CD4-positive, alpha-beta T cell (primary cell): ENCODE data around the gene MYH6. TPM values are rescaled to one million over a fixed set of nuclear protein-coding genes. Genes with fewer than 3 reads are reported as not detected.

Experiments used
- ATAC-seq: fragments of 200-7000 bp; cut with Tn5 transposase; one replicate; pipeline ENCODE4 v1.10.0; 2022; ENCODE audit warnings: mild to moderate bottlenecking; ENCODE audit not compliant: poor library complexity
- CTCF ChIA-PET: fragments of 350-600 bp; sonication (Branson Sonifier 250); formaldehyde crosslinking; loops from one replicate; lab custom pipeline; 2021; ENCODE audit warnings: antibody characterized with exemption, inconsistent platforms; lab: Charles Lee
- POLR2A ChIA-PET: fragments of 350-600 bp; sonication (Branson Sonifier 250); formaldehyde crosslinking; loops from one replicate; lab custom pipeline; 2021; ENCODE audit warnings: antibody characterized with exemption, inconsistent platforms; lab: Charles Lee
- DNase-seq, 14 experiments: peaks; one replicate each; pipeline ENCODE4 v3.0.0-alpha.2; 2013 to 2020; ENCODE audit warnings: mixed read lengths in 2 of 14
- H3K27ac ChIP-seq, 2 donors: one replicate each; pipeline versions ENCODE4 v1.5.1 to v1.7.0; 2013; ENCODE audit warnings: low read length in 2 of 2, low read depth in 1 of 2, mild to moderate bottlenecking in 1 of 2
- H3K27me3 ChIP-seq, 2 experiments: 1 replicate in 1 of 2; 2 replicates in 1 of 2; pipeline versions ENCODE4 v1.6.1 to v1.7.0; 2013; ENCODE audit warnings: low read length in 2 of 2, control low read depth in 1 of 2, mild to moderate bottlenecking in 1 of 2, moderate library complexity in 1 of 2; ENCODE audit not compliant: insufficient read depth in 2 of 2, control insufficient read depth in 1 of 2
- H3K36me3 ChIP-seq: one replicate; pipeline ENCODE4 v1.6.1; 2013; ENCODE audit warnings: low read length, control low read depth; ENCODE audit not compliant: insufficient read depth
- H3K4me1 ChIP-seq: one replicate; pipeline ENCODE4 v1.6.1; 2013; ENCODE audit warnings: low read length, control low read depth; ENCODE audit not compliant: insufficient read depth
- H3K4me3 ChIP-seq: one replicate; pipeline ENCODE4 v1.5.1; 2013; ENCODE audit warnings: mild to moderate bottlenecking, low read length, moderate library complexity
- H3K9me3 ChIP-seq, 2 experiments: 1 replicate in 1 of 2; 2 replicates in 1 of 2; pipeline versions ENCODE4 v1.6.1 to v1.7.0; 2013; ENCODE audit warnings: low read length in 2 of 2, mild to moderate bottlenecking in 2 of 2, control low read depth in 1 of 2, moderate library complexity in 1 of 2; ENCODE audit not compliant: control insufficient read depth in 1 of 2, insufficient read depth in 1 of 2
- H3K27ac Mint-ChIP-seq: one replicate; pipeline ENCODE4 v1.8.0; 2020; ENCODE audit warnings: mixed read lengths
- H3K27me3 Mint-ChIP-seq: one replicate; pipeline ENCODE4 v1.8.0; 2021; ENCODE audit warnings: mixed read lengths
- H3K36me3 Mint-ChIP-seq: one replicate; pipeline ENCODE4 v1.8.0; 2021; ENCODE audit warnings: low read depth, mixed read lengths
- H3K4me1 Mint-ChIP-seq: one replicate; pipeline ENCODE4 v1.8.0; 2021; ENCODE audit warnings: low read depth, mixed read lengths
- H3K4me3 Mint-ChIP-seq: one replicate; pipeline ENCODE4 v1.8.0; 2020; ENCODE audit warnings: mild to moderate bottlenecking, mixed read lengths
- H3K9me3 Mint-ChIP-seq: one replicate; pipeline ENCODE4 v1.8.0; 2020; ENCODE audit warnings: mixed read lengths
- intact Hi-C, 2 experiments: fragments of 100-400 bp; cut with DNase I in 1 of 2; cut with micrococcal nuclease in 1 of 2; formaldehyde crosslinking; loops; one replicate each; pipeline versions ENCODE4 v1.15.1 to v1.9.0; 2023 to 2025; cut with DNase I, micrococcal nuclease
- total RNA-seq, 174 experiments: library from RNA in 2 of 174; stranded (reverse) in 2 of 174; gene quantifications; one replicate each; pipeline ENCODE4 v1.2.3 and lab custom pipeline; 2021 to 2026
- TF ChIP-seq, protein P1 (sequence below): fragments of 200-600 bp; IDR thresholded peaks from one replicate; pipeline ENCODE4 v1.8.0; 2022; ENCODE audit warnings: antibody characterized with exemption, mild to moderate bottlenecking

The MYH6 gene
- total RNA-seq, 2 experiments from 2014 or later: not detected

DNA sequence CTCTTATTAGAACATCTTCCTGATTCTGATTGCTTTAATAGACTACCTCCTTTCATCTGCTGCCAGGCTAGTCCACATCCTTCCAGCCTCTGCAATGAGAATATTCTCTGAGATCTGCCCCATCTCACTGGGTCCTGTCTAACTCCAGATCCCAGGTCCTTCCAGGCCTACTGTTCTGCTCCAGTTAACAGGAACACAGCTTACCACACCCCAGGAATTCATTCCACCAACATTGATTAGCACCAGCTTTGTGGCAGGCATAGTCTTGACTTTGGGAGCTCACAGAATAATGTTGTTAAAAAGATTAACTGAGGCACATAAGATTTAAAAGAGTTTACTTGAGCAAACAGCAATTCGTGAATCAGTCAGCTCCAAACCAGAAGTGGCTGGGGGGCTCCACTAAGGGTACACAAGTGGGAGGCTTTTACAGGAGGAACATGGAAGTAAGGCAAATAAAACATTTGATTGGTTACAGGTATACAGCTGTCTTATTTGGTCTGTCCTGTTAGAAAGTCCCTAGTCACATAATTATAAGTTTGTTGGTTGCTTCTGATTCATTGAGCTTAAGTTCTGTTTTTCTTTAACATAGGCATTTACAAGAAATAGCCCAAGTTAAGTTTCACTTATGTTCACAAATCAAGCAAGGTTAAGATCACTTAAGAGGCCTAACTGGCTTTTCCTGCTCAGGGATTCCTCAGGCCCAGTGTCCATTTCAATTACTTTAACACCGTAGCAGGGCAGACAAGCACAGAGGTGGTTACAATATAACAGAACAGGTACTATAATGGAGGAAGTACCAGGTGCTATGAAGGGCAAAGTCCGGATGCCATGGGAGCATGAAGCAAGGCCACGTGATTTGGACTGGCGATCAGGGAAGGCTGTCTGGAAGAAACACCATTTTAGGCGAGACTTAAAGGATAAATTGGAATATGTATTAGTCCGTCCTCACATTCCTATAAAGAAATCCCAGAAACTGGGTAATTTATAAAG lies 39.6 kb upstream of the MYH6 start:
- POLR2A ChIA-PET: no interaction called here
- no peak overlapping the region for H3K27ac Mint-ChIP-seq
- no peaks in the 10 kb centered on the region for H3K4me1 Mint-ChIP-seq
- H3K4me3 Mint-ChIP-seq: no peak overlapping the region
- no peaks in the 10 kb centered on the region for H3K9me3 ChIP-seq
- no peaks in the 10 kb centered on the region for H3K36me3 ChIP-seq
- TF ChIP-seq, protein P1, sequence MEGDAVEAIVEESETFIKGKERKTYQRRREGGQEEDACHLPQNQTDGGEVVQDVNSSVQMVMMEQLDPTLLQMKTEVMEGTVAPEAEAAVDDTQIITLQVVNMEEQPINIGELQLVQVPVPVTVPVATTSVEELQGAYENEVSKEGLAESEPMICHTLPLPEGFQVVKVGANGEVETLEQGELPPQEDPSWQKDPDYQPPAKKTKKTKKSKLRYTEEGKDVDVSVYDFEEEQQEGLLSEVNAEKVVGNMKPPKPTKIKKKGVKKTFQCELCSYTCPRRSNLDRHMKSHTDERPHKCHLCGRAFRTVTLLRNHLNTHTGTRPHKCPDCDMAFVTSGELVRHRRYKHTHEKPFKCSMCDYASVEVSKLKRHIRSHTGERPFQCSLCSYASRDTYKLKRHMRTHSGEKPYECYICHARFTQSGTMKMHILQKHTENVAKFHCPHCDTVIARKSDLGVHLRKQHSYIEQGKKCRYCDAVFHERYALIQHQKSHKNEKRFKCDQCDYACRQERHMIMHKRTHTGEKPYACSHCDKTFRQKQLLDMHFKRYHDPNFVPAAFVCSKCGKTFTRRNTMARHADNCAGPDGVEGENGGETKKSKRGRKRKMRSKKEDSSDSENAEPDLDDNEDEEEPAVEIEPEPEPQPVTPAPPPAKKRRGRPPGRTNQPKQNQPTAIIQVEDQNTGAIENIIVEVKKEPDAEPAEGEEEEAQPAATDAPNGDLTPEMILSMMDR: no peak
- H3K36me3 Mint-ChIP-seq: no peaks in the 10 kb centered on the region
- DNase-seq: no peak
- H3K27me3 ChIP-seq: peaks cover 0 to 5% of the 10 kb centered on the region in 2 experiments
- H3K9me3 Mint-ChIP-seq: no peaks in the 10 kb centered on the region
- no peaks in the 10 kb centered on the region for H3K4me1 ChIP-seq
- ATAC-seq: no peak
- H3K4me3 ChIP-seq: no peak overlapping the region
- intact Hi-C loops: no loop called here
- H3K27me3 Mint-ChIP-seq: peaks cover 20% of the 10 kb centered on the region
- no peak overlapping the region for H3K27ac ChIP-seq
- CTCF ChIA-PET: no interaction called here

DNA sequence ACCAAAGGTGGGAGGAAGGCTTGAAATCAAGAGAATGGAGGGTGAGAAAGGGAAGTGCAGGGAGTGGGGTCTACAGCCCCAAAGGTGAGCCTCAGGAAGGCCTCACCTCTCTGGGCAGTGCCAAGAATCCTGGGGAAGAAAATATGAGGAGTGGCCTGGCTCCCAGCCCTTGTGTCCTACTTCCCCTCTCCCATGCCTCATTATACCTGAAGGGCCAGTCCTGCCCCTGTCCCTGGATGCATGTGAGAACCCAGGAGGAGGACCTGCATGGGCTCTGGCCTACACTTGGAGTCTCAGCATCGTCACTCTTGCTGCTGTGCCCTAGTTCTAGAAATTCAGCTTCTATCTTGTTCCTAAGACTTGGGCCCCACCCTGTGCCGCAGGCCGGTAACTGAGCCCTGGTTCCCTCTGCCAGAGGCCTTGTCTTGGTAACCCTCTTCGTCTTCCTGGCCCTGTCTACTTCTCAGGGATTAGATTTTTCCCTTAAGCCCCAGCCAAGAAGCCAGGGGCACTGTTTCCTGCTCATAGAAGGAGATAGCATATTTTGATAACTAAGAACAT lies 38.3 kb upstream of the MYH6 start:
- H3K36me3 ChIP-seq: no peaks in the 10 kb centered on the region
- TF ChIP-seq, protein P1: no peak
- no peaks in the 10 kb centered on the region for H3K4me1 ChIP-seq
- Mint-ChIP-seq H3K36me3 (no peaks in the 10 kb centered on the region), H3K4me1 (no peaks in the 10 kb centered on the region), H3K27ac (no peak overlapping the region), H3K9me3 (no peaks in the 10 kb centered on the region), H3K27me3 (peaks cover 20% of the 10 kb centered on the region), H3K4me3 (no peak overlapping the region)
- no peak overlapping the region for H3K27ac ChIP-seq
- ATAC-seq: no peak
- H3K27me3 ChIP-seq: peaks cover 0 to 5% of the 10 kb centered on the region in 2 experiments
- intact Hi-C loops: no loop called here
- H3K4me3 ChIP-seq: no peak overlapping the region
- no peaks in the 10 kb centered on the region for H3K9me3 ChIP-seq
- CTCF ChIA-PET: no interaction called here
- DNase-seq: no peak
- POLR2A ChIA-PET: no interaction called here

DNA sequence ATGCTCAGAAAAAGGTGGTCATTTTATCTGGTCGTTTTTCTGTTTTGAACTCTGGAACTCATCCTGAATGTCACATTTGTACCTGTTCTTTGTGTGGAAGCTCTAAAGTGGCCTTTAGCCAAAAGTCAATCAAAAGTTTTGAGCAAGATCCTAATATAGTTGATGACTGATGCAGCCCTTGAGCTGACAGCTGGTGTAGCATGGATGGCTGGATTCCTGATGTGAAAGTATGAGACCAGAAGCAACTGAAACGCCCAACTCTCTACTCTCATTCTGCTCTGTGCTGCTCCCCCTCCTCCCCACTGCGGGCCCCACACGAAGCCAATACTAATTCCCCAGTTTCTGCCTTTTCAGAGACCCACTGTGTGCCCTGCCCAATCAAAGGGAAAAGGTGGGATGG lies 37.7 kb upstream of the MYH6 start:
- Histone ChIP-seq H3K4me3 (no peak overlapping the region), H3K9me3 (no peaks in the 10 kb centered on the region), H3K27ac (no peak overlapping the region), H3K27me3 (peaks cover 0 to 5% of the 10 kb centered on the region in 2 experiments), H3K4me1 (no peaks in the 10 kb centered on the region), H3K36me3 (no peaks in the 10 kb centered on the region)
- ChIA-PET CTCF (no interaction called here), POLR2A (no interaction called here)
- Mint-ChIP-seq H3K27ac (no peak overlapping the region), H3K4me1 (no peaks in the 10 kb centered on the region), H3K27me3 (peaks cover 20% of the 10 kb centered on the region), H3K36me3 (no peaks in the 10 kb centered on the region), H3K4me3 (no peak overlapping the region), H3K9me3 (no peaks in the 10 kb centered on the region)
- no peak for DNase-seq
- intact Hi-C loops: no loop called here
- TF ChIP-seq, protein P1: no peak
- no peak for ATAC-seq
